ENCODE measurements around the gene OSBPL2.

The OSBPL2 gene

GRCh38 chr20:62222972-62223371 is 15.3 kb upstream of the OSBPL2 start:
- DNase-seq, result no peak

GRCh38 chr20:62223571-62223970 is 14.8 kb upstream of the OSBPL2 start:
- no peak for DNase-seq

- no peak for DNase-seq
These were observed 14.0 kb upstream of the OSBPL2 start for GRCh38 chr20:62224113-62224855.

GRCh38 chr20:62225026-62225425 is 13.3 kb upstream of the OSBPL2 start:
- DNase-seq, result no peak

GRCh38 chr20:62225820-62226635 is 12.3 kb upstream of the OSBPL2 start:
- DNase-seq, result no peak

- no peak for DNase-seq
These were observed 11.4 kb upstream of the OSBPL2 start for GRCh38 chr20:62226707-62227590.

GRCh38 chr20:62227591-62227976 is 10.7 kb upstream of the OSBPL2 start:
- no peak for DNase-seq

- no peak for DNase-seq
These were observed 10.1 kb upstream of the OSBPL2 start for GRCh38 chr20:62227977-62228958.

GRCh38 chr20:62228982-62229545 is 9.3 kb upstream of the OSBPL2 start:
- DNase-seq, result no peak

GRCh38 chr20:62229667-62230066 is 8.7 kb upstream of the OSBPL2 start:
- no peak for DNase-seq

GRCh38 chr20:62230276-62230675 is 8.0 kb upstream of the OSBPL2 start:
- DNase-seq, result no peak

- DNase-seq, result no peak
These were observed 7.6 kb upstream of the OSBPL2 start for GRCh38 chr20:62230696-62231095.

GRCh38 chr20:62231292-62231691 is 7.0 kb upstream of the OSBPL2 start:
- no peak for DNase-seq

- no peak for DNase-seq
These were observed 6.1 kb upstream of the OSBPL2 start for GRCh38 chr20:62232194-62232593.

- DNase-seq, result no peak
These were observed 5.3 kb upstream of the OSBPL2 start for GRCh38 chr20:62232770-62233645.

GRCh38 chr20:62233684-62234083 is 4.6 kb upstream of the OSBPL2 start:
- DNase-seq, result no peak

- no peak for DNase-seq
These were observed 4.0 kb upstream of the OSBPL2 start for GRCh38 chr20:62234339-62234738.

- no peak for DNase-seq
These were observed 3.1 kb upstream of the OSBPL2 start for GRCh38 chr20:62235001-62235776.

- no peak for DNase-seq
These were observed 2.6 kb upstream of the OSBPL2 start for GRCh38 chr20:62235777-62236157.

- no peak for DNase-seq
These were observed 2.1 kb upstream of the OSBPL2 start for GRCh38 chr20:62236200-62236599.
